Measurements from ENCODE around the gene LHX3.

- TF ChIP-seq, protein P1, sequence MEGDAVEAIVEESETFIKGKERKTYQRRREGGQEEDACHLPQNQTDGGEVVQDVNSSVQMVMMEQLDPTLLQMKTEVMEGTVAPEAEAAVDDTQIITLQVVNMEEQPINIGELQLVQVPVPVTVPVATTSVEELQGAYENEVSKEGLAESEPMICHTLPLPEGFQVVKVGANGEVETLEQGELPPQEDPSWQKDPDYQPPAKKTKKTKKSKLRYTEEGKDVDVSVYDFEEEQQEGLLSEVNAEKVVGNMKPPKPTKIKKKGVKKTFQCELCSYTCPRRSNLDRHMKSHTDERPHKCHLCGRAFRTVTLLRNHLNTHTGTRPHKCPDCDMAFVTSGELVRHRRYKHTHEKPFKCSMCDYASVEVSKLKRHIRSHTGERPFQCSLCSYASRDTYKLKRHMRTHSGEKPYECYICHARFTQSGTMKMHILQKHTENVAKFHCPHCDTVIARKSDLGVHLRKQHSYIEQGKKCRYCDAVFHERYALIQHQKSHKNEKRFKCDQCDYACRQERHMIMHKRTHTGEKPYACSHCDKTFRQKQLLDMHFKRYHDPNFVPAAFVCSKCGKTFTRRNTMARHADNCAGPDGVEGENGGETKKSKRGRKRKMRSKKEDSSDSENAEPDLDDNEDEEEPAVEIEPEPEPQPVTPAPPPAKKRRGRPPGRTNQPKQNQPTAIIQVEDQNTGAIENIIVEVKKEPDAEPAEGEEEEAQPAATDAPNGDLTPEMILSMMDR (IDR thresholded peaks at IDR 0.05) = no peak
- TF ChIP-seq POLR2A (IDR thresholded peaks at IDR 0.05) = no peak
Measured at GRCh38 chr9:136182420-136182787, 22.5 kb downstream of the LHX3 start.
